Stimulated activated CD8-positive, alpha-beta memory T cell treated with anti-CD3 and anti-CD28 coated beads, Interleukin-7, amount 100 ng/mL, for 24 hours (primary cell): ENCODE measurements around the gene L1CAM.

Source experiments
- DNase-seq: peaks from one replicate; pipeline ENCODE4 v3.0.0-alpha.2; 2020; ENCODE audit warnings: low read depth

L1CAM gene

GRCh38 chrX:153902385-153902784 lies 16.4 kb upstream of the L1CAM start:
- DNase-seq, result no peak

GRCh38 chrX:153901753-153902140 lies 15.8 kb upstream of the L1CAM start:
- DNase-seq, result no peak

- DNase-seq, result no peak
Measured at GRCh38 chrX:153900831-153901752, 15.1 kb upstream of the L1CAM start.

- no peak for DNase-seq
Measured at GRCh38 chrX:153897899-153898298, 11.9 kb upstream of the L1CAM start.

- no peak for DNase-seq
Measured at GRCh38 chrX:153889123-153889522, 3.1 kb upstream of the L1CAM start.

GRCh38 chrX:153888344-153888743 lies 2.4 kb upstream of the L1CAM start:
- DNase-seq, result no peak

GRCh38 chrX:153887385-153887784 lies 1.4 kb upstream of the L1CAM start:
- no peak for DNase-seq

- DNase-seq, result no peak
Measured at GRCh38 chrX:153886915-153887314, 942 bp upstream of the L1CAM start.

- DNase-seq, result no peak
Measured at GRCh38 chrX:153885208-153885787, 675 bp downstream of the L1CAM start.

- DNase-seq, result no peak
Measured at GRCh38 chrX:153884590-153884989, 1.4 kb downstream of the L1CAM start.

GRCh38 chrX:153884136-153884535 lies 1.8 kb downstream of the L1CAM start:
- no peak for DNase-seq

- no peak for DNase-seq
Measured at GRCh38 chrX:153883163-153883843, 2.7 kb downstream of the L1CAM start.

- DNase-seq, result no peak
Measured at GRCh38 chrX:153882557-153882956, 3.4 kb downstream of the L1CAM start.

GRCh38 chrX:153882086-153882498 lies 3.9 kb downstream of the L1CAM start:
- DNase-seq, result no peak

GRCh38 chrX:153881281-153881680 lies 4.7 kb downstream of the L1CAM start:
- DNase-seq, result no peak

GRCh38 chrX:153880440-153880815 lies 5.5 kb downstream of the L1CAM start:
- DNase-seq, result no peak

GRCh38 chrX:153879741-153880439 lies 6.1 kb downstream of the L1CAM start:
- DNase-seq, result no peak

- DNase-seq, result no peak
Measured at GRCh38 chrX:153878969-153879653, 6.9 kb downstream of the L1CAM start.

GRCh38 chrX:153878345-153878744 lies 7.6 kb downstream of the L1CAM start:
- no peak for DNase-seq

- no peak for DNase-seq
Measured at GRCh38 chrX:153877571-153878261, 8.3 kb downstream of the L1CAM start.

GRCh38 chrX:153876112-153876491 lies 9.9 kb downstream of the L1CAM start:
- DNase-seq, result no peak
